SK-N-SH (cell line): ENCODE data around the gene NDUFB4. TPM values are rescaled to one million over a fixed set of nuclear protein-coding genes. Genes with fewer than 3 reads are reported as not detected.

Experiments used
- CTCF ChIP-seq: fragments of 200-600 bp; sonication (generic); IDR thresholded peaks from 2 replicates; pipeline ENCODE4 v1.6.1; 2017; ENCODE audit warnings: antibody characterized with exemption, mild to moderate bottlenecking, moderate library complexity
- EZH2phosphoT487 ChIP-seq: fragments of 200-600 bp; sonication (generic); IDR thresholded peaks from 2 replicates; pipeline ENCODE4 v1.6.1; 2017; ENCODE audit warnings: low read depth, mixed run types, mild to moderate bottlenecking, antibody characterized with exemption, moderate library complexity, borderline replicate concordance
- FOSL2 ChIP-seq: IDR thresholded peaks from 2 replicates; pipeline ENCODE4 v1.4.0; 2012; ENCODE audit warnings: low read depth, mild to moderate bottlenecking, moderate library complexity, borderline replicate concordance
- FOXJ3 ChIP-seq: sonication (generic); formaldehyde crosslinking; IDR thresholded peaks from 2 replicates; pipeline ENCODE4 v1.5.1; 2020; ENCODE audit warnings: mild to moderate bottlenecking, missing genetic modification reagents
- FOXM1 ChIP-seq: IDR thresholded peaks from 2 replicates; pipeline ENCODE4 v1.4.0; 2012; ENCODE audit warnings: low read depth, mild to moderate bottlenecking
- GABPA ChIP-seq: IDR thresholded peaks from 2 replicates; pipeline ENCODE4 v1.4.0; 2012; ENCODE audit warnings: low read depth, mild to moderate bottlenecking
- GATA2 ChIP-seq: sonication (generic); formaldehyde crosslinking; IDR thresholded peaks from 2 replicates; pipeline ENCODE4 v1.5.0; 2020; ENCODE audit warnings: mild to moderate bottlenecking, missing genetic modification reagents
- IRF3 ChIP-seq: fragments of 150-350 bp; IDR thresholded peaks from 2 replicates; pipeline ENCODE4 v1.6.1; 2016; ENCODE audit warnings: mild to moderate bottlenecking, low read depth, low read length
- JUND ChIP-seq: IDR thresholded peaks from 2 replicates; pipeline ENCODE4 v1.4.0; 2012
- MAX ChIP-seq: IDR thresholded peaks from 2 replicates; pipeline ENCODE4 v1.4.0; 2012; ENCODE audit warnings: low read depth
- MEF2A ChIP-seq: IDR thresholded peaks from 2 replicates; pipeline ENCODE4 v1.4.0; 2012; ENCODE audit warnings: low read depth, borderline replicate concordance
- MXI1 ChIP-seq: IDR thresholded peaks from 2 replicates; pipeline ENCODE4 v1.6.1; 2012; ENCODE audit warnings: mild to moderate bottlenecking, low read depth, low read length, improper control_type of control experiment
- NFIC ChIP-seq: IDR thresholded peaks from 2 replicates; pipeline ENCODE4 v1.4.0; 2012; ENCODE audit warnings: borderline replicate concordance
- PBX3 ChIP-seq: IDR thresholded peaks from 2 replicates; pipeline ENCODE4; 2012
- POLR2AphosphoS5 ChIP-seq: IDR thresholded peaks from 2 replicates; pipeline ENCODE4 v1.6.1; 2012; ENCODE audit warnings: low read depth, low read length
- RCOR1 ChIP-seq: fragments of 150-350 bp; IDR thresholded peaks from 2 replicates; pipeline ENCODE4 v1.6.1; 2017; ENCODE audit warnings: antibody characterized with exemption, low read length
- RFX5 ChIP-seq: IDR thresholded peaks from 2 replicates; pipeline ENCODE4 v1.6.1; 2012; ENCODE audit warnings: mild to moderate bottlenecking, improper control_type of control experiment, low read length
- RXRA ChIP-seq: IDR thresholded peaks from 2 replicates; pipeline ENCODE4 v1.4.0; 2012; ENCODE audit warnings: low read depth, mild to moderate bottlenecking, borderline replicate concordance
- SIN3A ChIP-seq: IDR thresholded peaks from 2 replicates; pipeline ENCODE4 v1.6.1; 2012; ENCODE audit warnings: low read depth, mild to moderate bottlenecking, low read length, moderate library complexity, borderline replicate concordance
- TAF1 ChIP-seq: IDR thresholded peaks from 2 replicates; pipeline ENCODE4 v1.6.1; 2012; ENCODE audit warnings: low read depth, mild to moderate bottlenecking, low read length, moderate library complexity, borderline replicate concordance
- TCF12 ChIP-seq: IDR thresholded peaks from 2 replicates; pipeline ENCODE4 v1.4.0; 2012
- USF1 ChIP-seq: IDR thresholded peaks from 2 replicates; pipeline ENCODE4 v1.4.0; 2012; ENCODE audit warnings: low read depth, borderline replicate concordance
- USF2 ChIP-seq: fragments of 150-350 bp; IDR thresholded peaks from 2 replicates; pipeline ENCODE4 v1.6.1; 2017; ENCODE audit warnings: antibody characterized with exemption, low read length, low read depth, borderline replicate concordance
- polyA plus RNA-seq, 3 experiments: library from polyadenylated mRNA; depleted of rRNA; stranded (reverse); fragments of >200 nt; gene quantifications; 2 replicates each; pipeline ENCODE4 v1.2.3, GENCODE V29; 2012

NDUFB4 gene
- polyA plus RNA-seq, 1 of the 3 experiments (the other 2 are of a cell fraction): 332 TPM

- TF ChIP-seq MXI1: no peak
- no peak for TF ChIP-seq RFX5
- no peak for TF ChIP-seq GABPA
- TF ChIP-seq MAX: 0 out of 2 replicates have a peak, but pooled peaks have one; percentile 3
- TF ChIP-seq USF2: no peak
- TF ChIP-seq GATA2 (CRISPR knock-in tag): no peak
- no peak for TF ChIP-seq FOXM1
- TF ChIP-seq CTCF: no peak
- TF ChIP-seq FOXJ3: no peak
- TF ChIP-seq EZH2phosphoT487: no peak
- TF ChIP-seq JUND: peak; percentile 75
- TF ChIP-seq FOSL2: peak; percentile 69
- no peak for TF ChIP-seq RCOR1
- no peak for TF ChIP-seq IRF3
- TF ChIP-seq SIN3A: no peak
- TF ChIP-seq TCF12: peak; percentile 62
- TF ChIP-seq TAF1: no peak
- TF ChIP-seq MEF2A: no peak
- no peak for TF ChIP-seq POLR2AphosphoS5
- TF ChIP-seq USF1: no peak
- peak; percentile 75 for TF ChIP-seq PBX3
- TF ChIP-seq NFIC: peak; percentile 78; the same call in 1 of the 2 replicates
- TF ChIP-seq RXRA: no peak
Observed at GRCh38 chr3:120560304-120561250, 35.6 kb upstream of the NDUFB4 start (continued).
